Measurements from ENCODE around the gene BMPR2. TPM values are rescaled to one million over a fixed set of nuclear protein-coding genes. Genes with fewer than 3 reads are reported as not detected.

Gene BMPR2
- total RNA-seq, 1 experiment from 2014 or later, result 10.0 TPM

DNA sequence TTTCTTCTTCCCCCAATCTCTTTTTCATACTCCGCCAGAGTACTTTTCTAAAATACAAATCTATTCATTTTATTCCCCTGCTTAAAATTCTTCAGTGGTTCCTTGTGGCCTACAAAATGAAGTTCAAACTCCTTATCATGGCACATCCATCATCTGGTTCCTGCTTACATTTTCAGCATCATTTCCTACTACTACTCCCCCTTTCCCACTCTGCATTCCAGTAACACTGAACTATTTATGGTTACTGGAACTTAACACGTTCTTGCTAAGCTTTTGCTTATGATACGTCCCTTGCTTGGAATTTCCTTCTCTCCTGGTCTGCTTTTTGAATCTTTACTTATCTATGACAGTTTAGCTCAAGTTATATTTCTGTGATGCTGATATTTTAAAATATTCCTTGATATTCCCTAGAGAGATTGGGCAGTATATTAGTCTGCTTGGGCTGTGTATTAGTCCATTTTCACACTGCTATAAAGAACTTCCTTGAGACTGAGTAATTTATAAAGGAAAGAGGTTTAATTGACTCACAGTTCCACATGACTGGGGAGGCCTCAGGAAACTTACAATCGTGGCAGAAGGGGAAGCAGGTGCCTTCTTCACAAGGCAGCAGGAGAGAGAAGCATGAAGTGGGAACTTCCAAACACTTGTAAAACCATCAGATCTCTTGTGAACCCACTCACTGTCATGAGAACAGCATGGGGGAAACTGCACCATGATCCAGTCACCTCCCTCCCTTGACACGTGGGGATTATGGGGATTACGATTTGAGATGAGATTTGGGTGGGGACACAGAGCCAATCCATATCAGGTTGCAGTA is 53.2 kb downstream of the BMPR2 start:
- Histone ChIP-seq H4K20me1 (ENCODE audit: low read length) (no peaks in the 10 kb centered on the region), H3K4me3 (ENCODE audit: low read length) (no peak overlapping the region), H3K27me3 (ENCODE audit: low read length) (no peaks in the 10 kb centered on the region), H3K79me2 (ENCODE audit: low read length) (peaks cover 6% of the 10 kb centered on the region; the same call in 1 of the 2 replicates), H3K9ac (ENCODE audit: low read length) (no peak overlapping the region), H3K27ac (ENCODE audit: low read length) (no peak overlapping the region), H3K4me2 (ENCODE audit: low read length) (no peak overlapping the region), H3F3A (ENCODE audit: low read length, unreplicated experiment) (no peaks in the 10 kb centered on the region), H3K9me2 (replicated peaks; ENCODE audit: low read length) (no peaks in the 10 kb centered on the region), H3K9me3 (ENCODE audit: low read length) (no peaks in the 10 kb centered on the region), H3K36me3 (ENCODE audit: low read depth, low read length) (no peaks in the 10 kb centered on the region), H2AFZ (ENCODE audit: low read length) (no peak overlapping the region), H3K4me1 (ENCODE audit: insufficient read depth, low read length) (peaks cover 8% of the 10 kb centered on the region)
- ATAC-seq (no peak), DNase-seq (no peak)
- TF ChIP-seq, protein P1, sequence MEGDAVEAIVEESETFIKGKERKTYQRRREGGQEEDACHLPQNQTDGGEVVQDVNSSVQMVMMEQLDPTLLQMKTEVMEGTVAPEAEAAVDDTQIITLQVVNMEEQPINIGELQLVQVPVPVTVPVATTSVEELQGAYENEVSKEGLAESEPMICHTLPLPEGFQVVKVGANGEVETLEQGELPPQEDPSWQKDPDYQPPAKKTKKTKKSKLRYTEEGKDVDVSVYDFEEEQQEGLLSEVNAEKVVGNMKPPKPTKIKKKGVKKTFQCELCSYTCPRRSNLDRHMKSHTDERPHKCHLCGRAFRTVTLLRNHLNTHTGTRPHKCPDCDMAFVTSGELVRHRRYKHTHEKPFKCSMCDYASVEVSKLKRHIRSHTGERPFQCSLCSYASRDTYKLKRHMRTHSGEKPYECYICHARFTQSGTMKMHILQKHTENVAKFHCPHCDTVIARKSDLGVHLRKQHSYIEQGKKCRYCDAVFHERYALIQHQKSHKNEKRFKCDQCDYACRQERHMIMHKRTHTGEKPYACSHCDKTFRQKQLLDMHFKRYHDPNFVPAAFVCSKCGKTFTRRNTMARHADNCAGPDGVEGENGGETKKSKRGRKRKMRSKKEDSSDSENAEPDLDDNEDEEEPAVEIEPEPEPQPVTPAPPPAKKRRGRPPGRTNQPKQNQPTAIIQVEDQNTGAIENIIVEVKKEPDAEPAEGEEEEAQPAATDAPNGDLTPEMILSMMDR (conservative IDR thresholded peaks at IDR 0.05; ENCODE audit: low read depth, low read length), result no peak
- TF ChIP-seq EZH2phosphoT487 (IDR thresholded peaks at IDR 0.05; ENCODE audit: borderline replicate concordance, low read length) (no peak), EZH2 (IDR thresholded peaks at IDR 0.05; ENCODE audit: low read length, unreplicated experiment) (no peak)
- no TSS peak for BruUV-seq (replicated peaks)
- intact Hi-C loops (cut with micrococcal nuclease), result no loop called here
- CTCF ChIA-PET, result no interaction called here
- POLR2A ChIA-PET (ENCODE audit: unreplicated experiment), result no interaction called here

DNA sequence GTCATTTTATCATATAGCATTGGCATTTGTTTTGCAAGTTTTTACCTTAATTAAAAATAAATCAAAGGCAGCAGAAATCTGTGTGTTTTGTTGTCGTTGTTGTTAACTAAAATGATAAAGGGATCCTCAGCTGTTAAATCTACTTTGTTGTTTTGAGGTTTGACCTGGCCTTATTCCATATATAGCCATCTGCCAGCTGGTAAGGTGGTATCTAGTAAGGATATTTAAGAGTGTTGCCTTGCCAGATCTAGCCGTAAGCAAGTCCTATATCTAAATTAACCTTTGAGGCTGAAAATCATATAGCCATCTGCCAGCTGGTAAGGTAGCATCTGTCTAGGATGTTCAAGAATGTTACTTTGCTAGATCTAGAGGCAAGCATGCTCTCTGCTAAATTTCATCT is 56.6 kb downstream of the BMPR2 start:
- no peak overlapping the region for H3K27ac ChIP-seq (ENCODE audit: low read length)
- H3F3A ChIP-seq (ENCODE audit: low read length, unreplicated experiment), result no peaks in the 10 kb centered on the region
- H3K9me3 ChIP-seq (ENCODE audit: low read length), result no peaks in the 10 kb centered on the region
- no peaks in the 10 kb centered on the region for H3K36me3 ChIP-seq (ENCODE audit: low read depth, low read length)
- BruUV-seq (replicated peaks), result no TSS peak
- no peaks in the 10 kb centered on the region for H3K4me1 ChIP-seq (ENCODE audit: insufficient read depth, low read length)
- intact Hi-C loops (cut with micrococcal nuclease), result no loop called here
- POLR2A ChIA-PET (ENCODE audit: unreplicated experiment), result no interaction called here
- no peaks in the 10 kb centered on the region for H3K27me3 ChIP-seq (ENCODE audit: low read length)
- no peaks in the 10 kb centered on the region for H3K9me2 ChIP-seq (replicated peaks; ENCODE audit: low read length)
- H3K79me2 ChIP-seq (ENCODE audit: low read length), result 0 out of 2 replicates have a peak, but pooled peaks cover 3% of the 10 kb centered on the region
- TF ChIP-seq, protein P1 (conservative IDR thresholded peaks at IDR 0.05; ENCODE audit: low read depth, low read length), result no peak
- TF ChIP-seq EZH2 (IDR thresholded peaks at IDR 0.05; ENCODE audit: low read length, unreplicated experiment), result no peak
- no peak for TF ChIP-seq EZH2phosphoT487 (IDR thresholded peaks at IDR 0.05; ENCODE audit: borderline replicate concordance, low read length)
- H3K4me2 ChIP-seq (ENCODE audit: low read length), result no peak overlapping the region
- DNase-seq (no peak), ATAC-seq (no peak)
- H2AFZ ChIP-seq (ENCODE audit: low read length), result no peak overlapping the region
- H3K4me3 ChIP-seq (ENCODE audit: low read length), result no peak overlapping the region
- H3K9ac ChIP-seq (ENCODE audit: low read length), result no peak overlapping the region
- H4K20me1 ChIP-seq (ENCODE audit: low read length), result no peaks in the 10 kb centered on the region
- CTCF ChIA-PET, result no interaction called here

DNA sequence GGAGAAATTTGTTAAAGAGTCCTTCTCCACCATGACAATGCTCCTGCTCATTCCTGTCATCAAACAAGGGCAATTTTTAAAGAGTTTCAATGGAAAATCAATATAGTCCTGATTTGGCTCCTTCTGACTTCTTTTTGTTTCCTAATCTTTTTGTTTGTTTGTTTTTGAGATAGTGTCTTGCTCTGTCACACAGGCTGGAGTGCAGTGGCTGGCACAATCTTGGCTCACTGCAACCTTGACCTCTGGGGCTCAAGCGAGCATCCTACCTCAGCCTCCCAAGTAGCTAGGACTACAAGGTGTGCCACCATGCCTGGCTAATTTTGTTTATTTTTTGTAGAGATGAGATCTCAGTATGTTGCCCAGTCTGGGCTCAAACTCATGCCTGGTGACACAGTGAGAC is 58.3 kb downstream of the BMPR2 start:
- H3K27ac ChIP-seq (ENCODE audit: low read length), result no peak overlapping the region
- no peaks in the 10 kb centered on the region for H3K9me2 ChIP-seq (replicated peaks; ENCODE audit: low read length)
- no peaks in the 10 kb centered on the region for H3K4me1 ChIP-seq (ENCODE audit: insufficient read depth, low read length)
- TF ChIP-seq EZH2phosphoT487 (IDR thresholded peaks at IDR 0.05; ENCODE audit: borderline replicate concordance, low read length), result no peak
- TF ChIP-seq, protein P1 (conservative IDR thresholded peaks at IDR 0.05; ENCODE audit: low read depth, low read length), result no peak
- no peak for TF ChIP-seq EZH2 (IDR thresholded peaks at IDR 0.05; ENCODE audit: low read length, unreplicated experiment)
- no peaks in the 10 kb centered on the region for H3K27me3 ChIP-seq (ENCODE audit: low read length)
- no peak for DNase-seq
- H3K79me2 ChIP-seq (ENCODE audit: low read length), result 0 out of 2 replicates have a peak, but pooled peaks cover 3% of the 10 kb centered on the region
- no peak for ATAC-seq
- H3K9me3 ChIP-seq (ENCODE audit: low read length), result no peaks in the 10 kb centered on the region
- no peaks in the 10 kb centered on the region for H4K20me1 ChIP-seq (ENCODE audit: low read length)
- no TSS peak for BruUV-seq (replicated peaks)
- ChIA-PET POLR2A (ENCODE audit: unreplicated experiment) (no interaction called here), CTCF (no interaction called here)
- H3F3A ChIP-seq (ENCODE audit: low read length, unreplicated experiment), result no peaks in the 10 kb centered on the region
- no peak overlapping the region for H2AFZ ChIP-seq (ENCODE audit: low read length)
- H3K4me2 ChIP-seq (ENCODE audit: low read length), result no peak overlapping the region
- no peak overlapping the region for H3K9ac ChIP-seq (ENCODE audit: low read length)
- no peaks in the 10 kb centered on the region for H3K36me3 ChIP-seq (ENCODE audit: low read depth, low read length)
- H3K4me3 ChIP-seq (ENCODE audit: low read length), result no peak overlapping the region
- intact Hi-C loops (cut with micrococcal nuclease), result no loop called here

All from PC-3 (cell line).